NCI-H69 (cell line): Measurements from ENCODE around the gene COPE.

Source experiments
- DNase-seq: peaks from one replicate; lab custom pipeline; 2025; lab: John Stamatoyannopoulos, UW

Gene COPE

DNA sequence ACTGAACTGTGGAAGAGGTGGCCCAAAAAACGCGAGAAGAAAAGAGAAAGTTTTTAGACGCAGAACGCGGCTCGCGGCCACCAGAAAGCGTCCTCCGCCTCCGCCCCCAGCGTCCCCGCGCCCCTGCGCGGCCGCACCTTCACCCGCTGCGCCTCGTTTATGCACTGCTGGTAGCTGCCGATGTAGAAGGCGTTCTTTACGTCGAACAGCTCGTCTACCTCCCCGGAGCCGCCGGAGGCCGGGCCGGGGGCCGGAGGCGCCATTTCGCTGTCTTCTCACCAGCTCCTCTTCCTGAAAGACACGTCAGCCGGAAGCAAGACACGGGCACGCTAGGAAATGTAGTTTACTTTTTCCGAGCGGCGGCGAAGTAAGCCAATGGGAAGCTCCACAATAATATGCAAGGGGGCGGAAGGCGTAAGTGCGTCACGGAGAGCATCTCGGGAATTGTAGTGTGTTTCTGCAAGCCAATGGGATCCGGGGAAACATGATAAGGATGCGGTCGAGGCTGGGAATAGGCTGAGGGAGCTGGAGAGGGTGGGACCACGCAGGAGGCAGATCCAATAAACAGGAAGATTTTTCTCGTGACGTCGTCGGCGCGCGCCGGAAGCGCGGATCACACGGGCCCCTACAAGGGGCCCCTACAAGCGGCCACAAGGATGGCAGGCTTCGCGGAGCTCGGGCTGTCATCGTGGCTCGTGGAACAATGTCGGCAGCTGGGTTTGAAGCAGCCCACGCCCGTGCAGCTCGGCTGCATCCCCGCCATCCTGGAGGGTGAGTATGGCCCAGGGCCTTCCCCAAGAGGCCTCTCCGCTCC is at the start of gene COPE, which contains the start of gene DDX49:
TSS of gene COPE (minus strand) at position 302 of the 814 bp plus-strand sequence. CDS start at position 263, 39 bp downstream.
TSS of gene DDX49 (plus strand) at position 630 of the 814 bp plus-strand sequence. CDS start at position 657, 27 bp downstream.
- peak; percentile 100 for DNase-seq

DNA sequence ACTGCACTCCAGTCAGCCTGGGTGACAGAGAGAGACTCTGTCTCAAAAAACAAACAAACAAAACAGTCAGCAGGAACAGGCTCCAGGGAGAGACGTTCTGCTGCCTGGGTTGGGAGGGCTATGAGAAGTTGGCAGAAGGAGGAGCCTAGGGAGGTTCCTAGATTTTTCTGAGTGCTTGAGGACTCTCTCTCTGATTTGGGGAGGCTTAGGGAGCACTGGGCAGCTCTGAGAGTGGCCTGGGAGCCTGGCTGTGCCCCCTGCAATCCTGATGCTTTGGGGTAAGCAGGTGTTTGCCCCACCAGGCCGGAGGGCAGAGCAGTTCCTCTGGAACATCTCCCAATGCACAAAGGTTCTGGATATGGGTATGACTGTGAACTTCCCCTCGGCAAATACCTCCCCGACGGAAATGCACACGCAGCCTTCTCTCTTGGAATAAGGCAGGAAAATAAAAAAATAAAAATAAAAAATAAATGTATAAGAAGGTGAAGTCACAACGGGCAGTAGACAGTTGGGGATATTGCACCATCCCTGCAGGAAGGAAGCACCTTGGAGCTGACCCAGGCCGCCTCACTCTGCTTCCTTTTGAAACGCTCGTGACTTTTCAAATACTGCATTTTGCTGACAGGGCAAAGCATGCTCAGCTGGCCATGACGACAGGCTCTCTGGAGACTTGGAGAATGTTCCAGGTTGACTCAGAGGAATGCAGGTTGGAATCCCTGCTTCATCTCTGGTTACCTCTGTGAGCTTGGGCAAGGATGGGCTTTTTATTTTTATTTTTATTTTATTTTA is 48.4 kb upstream of the COPE start:
- DNase-seq, result no peak

DNA sequence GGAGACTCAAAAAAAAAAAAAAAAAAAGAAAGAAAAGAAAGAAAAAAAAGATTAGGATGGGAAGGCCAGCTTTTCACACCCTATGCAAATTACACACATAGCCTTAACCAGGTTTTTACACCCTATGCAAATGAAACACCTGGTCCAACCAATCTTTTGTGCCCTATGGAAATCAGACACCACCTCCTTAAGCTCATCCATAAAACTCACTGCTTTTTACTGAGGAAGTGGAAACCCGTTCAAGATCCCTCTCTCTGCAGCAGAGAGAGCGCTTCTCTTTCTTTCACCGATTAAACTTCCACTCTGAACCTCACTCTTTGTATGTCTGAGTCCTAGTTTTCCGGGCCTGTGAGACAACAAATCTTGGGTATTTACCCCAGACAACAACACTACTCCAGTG is 47.1 kb upstream of the COPE start:
- peak; percentile 47 for DNase-seq

DNA sequence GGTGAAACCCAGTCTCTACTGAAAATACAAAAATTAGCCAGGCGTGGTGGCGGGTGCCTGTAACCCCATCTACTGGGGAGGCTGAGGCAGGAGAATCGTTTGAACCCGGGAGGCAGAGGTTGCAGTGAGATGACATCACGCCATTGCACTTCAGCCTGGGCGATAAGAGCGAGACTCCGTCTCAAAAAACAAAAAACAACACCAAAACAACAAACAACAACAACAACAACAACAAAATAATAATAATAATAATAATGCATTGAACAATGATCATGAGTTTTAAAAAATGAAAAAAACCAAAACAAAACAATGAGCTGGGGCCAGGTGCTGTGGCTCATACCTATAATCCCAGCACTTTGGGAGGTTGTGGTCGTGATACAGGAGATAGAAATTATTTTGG is 44.9 kb upstream of the COPE start:
- no peak for DNase-seq

DNA sequence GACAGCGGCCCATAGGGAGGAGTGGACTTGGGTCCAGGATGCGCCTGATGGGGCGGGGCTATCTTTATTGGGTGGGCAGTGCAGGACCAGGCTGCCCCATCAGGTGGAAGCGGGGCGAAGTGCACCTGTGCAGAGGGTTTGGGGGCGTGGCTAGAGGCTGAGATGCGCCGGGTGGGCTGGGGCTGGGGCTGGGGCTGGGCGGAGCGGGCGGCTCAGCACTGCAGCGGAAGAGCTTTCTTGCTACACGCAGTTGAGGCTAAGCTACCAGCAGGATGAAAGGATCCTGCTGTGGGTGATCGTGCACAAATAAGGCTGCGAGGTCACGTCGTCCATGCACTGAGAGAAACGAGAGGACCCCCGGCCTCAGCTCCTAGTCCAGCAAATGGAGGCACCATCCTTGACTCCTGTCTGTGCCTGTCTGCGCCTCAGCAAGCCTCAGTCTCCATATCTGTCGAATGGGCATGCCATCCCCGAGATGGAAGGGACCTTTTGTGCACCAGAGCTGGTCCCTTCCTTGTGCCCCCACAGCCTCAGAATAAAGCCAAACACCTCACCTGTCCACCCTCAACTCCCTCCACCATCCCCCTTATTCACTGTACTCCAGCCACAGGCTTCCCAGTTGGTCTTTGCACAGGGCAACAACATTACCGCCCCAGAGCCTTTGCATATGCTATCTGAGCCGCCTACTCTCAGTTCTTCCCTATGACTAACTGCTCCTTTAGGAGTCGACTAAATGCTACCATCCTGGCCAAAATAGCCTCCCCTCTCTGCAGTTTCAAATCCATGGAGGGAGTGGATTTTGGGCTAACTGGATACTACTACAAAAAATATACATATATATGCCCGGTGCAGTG is 42.8 kb upstream of the COPE start:
- DNase-seq, result peak; percentile 75

DNA sequence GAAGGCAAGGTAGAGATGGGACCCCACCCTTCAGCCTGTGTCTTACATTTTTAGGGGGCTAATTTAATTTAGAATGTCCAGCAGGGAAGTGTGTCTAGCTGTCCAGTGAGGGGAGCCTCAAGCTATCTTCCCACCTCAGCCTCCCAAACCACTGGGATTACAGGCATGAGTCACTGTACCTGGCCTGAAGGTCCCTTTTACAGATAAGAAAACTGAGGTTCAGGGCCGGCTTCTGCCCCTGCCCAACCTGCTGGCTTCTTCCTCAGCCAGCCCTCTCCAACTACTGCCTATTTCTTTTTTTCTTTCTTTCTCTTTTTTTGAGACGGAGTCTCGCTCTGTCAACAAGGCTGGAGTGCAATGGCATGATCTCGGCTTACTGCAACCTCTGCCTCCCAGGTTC is 41.2 kb upstream of the COPE start:
- no peak for DNase-seq

DNA sequence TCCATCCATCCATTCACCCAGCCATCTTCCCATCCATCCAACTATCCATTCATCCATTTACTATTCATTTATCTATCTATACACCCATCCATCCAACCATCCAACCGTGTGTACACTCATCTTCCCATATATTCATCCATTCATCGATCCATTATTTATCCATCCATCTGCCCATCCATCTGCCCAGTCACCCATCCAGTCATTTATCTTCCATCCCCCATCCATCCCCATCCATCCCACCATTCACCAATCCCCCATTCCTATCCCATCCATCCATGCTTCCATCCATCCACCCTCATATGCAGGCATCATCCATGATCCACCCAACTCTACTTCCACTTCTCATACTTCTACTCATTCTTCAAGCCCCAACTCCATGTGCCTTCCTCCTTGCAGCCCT is 35.9 kb upstream of the COPE start:
- no peak for DNase-seq

DNA sequence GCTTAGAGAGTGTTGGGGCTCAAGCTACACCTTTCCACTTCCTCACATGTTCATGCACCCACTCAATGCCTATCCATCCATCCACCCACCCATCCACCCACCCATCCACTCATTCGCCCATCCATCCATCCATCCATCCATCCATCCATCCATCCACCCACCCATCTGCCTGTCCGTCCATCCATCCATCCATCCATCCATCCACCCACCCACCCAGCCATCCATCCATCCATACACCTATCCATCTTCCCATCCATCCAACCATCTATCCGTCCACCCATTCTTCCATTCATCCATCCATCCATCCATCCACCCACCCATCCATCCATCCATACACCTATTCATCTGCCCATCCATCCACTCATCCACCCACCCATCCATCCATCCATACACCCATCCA is 34.9 kb upstream of the COPE start:
- no peak for DNase-seq

DNA sequence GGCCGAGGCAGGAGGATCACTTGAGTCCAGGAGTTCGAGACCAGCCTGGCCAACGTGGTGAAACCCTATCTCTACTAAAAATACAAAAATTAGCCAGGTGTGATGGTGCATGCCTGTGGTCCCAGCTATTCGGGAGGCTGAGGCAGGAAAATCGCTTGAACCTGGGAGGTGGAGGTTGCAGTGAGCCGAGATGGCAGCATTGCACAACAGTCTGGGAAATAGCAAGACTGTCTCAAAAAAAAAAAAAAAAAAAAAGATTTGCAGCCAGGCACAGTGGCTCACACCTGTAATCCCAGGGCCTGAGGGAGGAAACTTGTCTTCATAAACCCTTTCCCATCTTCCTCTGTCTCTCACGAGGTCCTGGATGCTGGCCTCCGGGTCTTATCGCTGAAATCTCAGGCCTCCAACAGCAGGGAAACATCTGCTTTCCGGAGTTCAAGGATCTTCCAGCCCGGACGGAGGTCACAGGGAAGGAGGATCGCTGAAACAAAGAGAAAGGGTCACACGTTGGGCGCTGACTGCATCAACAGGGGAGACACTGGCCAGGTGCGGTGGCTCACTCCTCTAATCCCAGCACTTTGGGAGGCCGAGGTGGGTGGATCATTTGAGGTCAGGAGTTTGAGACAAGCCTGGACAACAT is 33.3 kb upstream of the COPE start:
- peak; percentile 45 for DNase-seq

DNA sequence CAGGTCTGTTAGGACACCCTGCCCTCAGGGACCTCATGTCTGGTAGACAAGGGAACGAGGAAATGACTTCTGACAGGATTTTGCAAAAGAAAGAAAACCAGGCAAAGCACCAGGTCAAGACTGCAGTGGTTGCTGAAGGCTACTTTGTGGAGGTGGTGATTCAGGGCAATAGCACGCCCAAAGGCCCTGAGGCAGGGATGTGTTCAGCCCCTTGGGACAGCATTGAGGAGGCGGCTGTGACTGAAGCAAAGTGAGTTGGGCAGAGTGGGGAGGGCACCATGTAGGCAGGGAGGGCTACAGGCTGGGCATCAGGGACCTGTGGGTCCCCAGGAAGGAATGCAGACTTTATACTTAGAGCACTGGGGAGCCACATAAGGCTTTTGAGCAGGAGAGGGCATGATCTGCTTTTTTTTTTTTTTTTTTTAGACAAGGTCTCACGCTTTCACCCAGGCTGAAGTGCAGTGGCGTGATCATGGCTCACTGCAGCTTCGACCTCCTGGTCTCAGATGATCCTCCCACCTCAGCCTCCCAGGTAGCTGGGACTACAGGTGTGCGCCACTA is 32.6 kb upstream of the COPE start:
- no peak for DNase-seq

DNA sequence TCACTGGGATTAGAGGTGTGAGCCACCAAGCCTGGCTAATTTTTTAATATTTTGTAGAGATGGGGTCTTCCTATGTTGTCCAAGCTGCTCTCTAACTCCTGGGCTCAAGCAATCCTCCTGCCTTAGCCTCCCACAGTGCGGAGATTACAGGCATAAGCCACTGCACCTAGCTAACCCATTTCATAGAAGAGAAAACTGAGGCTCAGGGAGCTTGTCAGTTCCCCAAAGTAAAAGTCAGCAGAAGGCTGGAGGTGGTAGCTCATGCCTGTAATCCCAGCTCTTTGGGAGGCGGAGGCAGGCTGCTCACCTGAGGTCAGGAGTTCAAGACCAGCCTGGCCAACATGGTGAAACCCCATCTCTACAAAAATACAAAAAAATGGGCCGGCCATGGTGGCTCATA is 30.7 kb upstream of the COPE start:
- DNase-seq, result no peak

DNA sequence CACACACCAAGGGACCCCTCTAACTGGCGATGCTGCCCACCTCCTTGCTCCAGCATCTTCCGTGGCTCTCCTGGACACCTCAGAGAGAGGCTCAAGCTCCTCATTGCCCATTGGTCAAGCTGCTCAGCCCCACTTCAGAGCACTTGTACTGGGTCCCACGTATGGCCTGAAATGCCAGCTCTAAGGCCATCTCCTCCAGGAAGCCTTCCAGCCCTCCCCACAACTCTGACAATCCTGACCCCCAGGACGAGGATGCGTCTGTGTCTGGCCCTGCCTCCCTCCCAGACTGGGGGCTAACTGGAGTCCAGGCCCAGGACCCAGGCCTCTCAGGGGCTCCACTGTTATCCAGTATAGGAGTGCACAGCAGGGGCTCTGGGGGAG is 29.8 kb upstream of the COPE start:
- no peak for DNase-seq

DNA sequence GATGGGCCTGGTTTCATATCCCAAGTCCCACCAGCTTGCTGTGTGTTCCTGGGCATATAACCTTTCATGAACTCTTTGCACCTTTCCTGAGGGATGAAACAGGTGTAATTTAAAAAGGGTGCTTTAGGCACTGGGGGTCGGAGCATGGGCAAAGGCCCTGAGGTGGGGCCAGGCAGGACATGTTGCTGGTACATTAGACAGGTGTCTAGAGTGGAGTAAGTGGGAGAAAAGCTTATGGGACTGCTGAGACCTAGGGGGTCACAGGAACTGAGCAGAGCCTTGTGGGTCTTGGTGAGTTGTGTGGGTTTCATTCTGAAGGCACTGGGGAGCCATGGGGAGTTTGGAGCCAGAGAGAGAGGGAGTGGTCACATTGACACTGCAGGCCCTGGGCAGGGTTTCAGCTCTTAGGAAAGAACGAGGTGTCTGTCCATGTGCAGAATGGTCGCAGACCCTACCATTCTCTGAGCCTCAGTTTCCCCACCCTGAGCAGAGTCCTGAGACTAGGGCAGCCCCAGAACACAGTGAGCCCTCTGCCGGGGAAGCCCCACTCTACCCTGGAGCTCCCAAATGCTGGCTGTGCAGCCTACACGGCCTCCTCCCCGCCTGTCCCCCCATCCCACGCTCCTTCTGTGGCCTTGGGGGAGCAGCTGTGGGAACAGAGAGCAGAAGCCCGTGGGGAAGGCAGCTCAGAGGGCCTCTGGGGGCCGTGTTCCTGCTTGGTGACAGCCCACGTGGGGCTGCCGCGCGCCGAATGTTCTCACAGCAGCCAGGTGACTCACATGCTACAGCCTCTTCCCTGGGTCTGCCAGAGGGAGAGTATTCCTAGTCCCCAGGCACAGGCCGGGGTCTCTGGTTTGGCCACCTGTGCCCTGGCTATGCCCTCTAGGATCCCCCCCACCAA is 29.1 kb upstream of the COPE start:
- DNase-seq, result no peak

DNA sequence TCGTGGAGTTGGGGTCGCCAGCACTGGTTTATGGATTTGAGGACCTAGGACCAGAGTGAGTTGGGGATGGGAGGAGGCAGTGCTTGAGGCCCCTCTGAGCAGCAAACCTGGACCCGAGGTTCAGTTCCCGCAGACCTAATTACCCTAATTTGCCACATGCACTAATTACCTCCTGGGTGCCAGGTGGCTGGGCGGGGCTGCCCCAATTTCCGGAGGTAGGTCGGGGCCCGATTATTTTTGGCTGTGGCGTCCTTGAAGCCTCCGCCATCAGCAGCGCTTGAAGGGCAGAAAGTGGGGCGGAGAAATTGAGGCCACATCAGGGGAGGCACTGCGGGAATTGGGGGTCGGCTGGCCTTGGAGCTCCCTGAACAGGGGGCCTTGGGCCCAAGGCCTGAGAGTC is 27.7 kb upstream of the COPE start:
- DNase-seq, result peak; percentile 93

DNA sequence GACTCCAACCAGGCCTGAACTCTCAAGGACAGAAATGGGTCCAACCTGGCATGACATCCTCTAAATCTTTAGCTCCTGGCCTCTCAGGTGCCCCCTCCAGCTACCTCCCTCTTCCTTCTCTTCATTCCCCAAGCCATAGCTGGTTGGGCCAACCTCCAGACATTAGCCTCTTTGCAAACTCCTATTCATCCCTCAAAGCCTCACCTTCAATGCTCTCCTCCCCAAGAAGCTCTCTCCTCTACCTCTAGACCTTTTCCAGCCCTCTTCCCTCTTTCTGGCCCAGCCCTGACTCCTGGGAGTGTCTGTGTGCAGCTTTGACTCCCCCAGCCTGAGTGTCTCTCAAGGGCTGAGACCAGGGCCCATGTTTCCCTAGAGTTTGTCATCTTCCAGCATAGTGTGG is 27.1 kb upstream of the COPE start:
- no peak for DNase-seq

DNA sequence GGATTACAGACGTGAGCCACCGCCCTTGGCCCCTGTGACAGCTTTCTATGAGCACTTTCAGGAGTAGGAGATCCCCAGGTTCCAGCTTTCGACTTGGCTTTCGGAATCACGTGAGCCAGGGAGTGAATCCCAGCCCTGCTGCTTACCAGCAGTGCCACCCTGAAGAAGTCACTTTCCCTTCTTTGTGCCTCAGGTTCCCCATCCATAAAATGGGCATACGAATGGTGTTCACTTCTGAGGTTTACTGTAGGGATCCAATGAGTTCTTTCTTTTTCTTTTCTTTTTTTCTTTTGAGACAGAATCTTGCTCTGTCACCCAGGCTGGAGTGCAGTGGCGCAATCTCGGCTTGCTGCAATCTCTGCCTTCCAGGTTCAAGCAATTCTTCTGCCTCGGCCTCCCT is 26.1 kb upstream of the COPE start:
- DNase-seq, result no peak

DNA sequence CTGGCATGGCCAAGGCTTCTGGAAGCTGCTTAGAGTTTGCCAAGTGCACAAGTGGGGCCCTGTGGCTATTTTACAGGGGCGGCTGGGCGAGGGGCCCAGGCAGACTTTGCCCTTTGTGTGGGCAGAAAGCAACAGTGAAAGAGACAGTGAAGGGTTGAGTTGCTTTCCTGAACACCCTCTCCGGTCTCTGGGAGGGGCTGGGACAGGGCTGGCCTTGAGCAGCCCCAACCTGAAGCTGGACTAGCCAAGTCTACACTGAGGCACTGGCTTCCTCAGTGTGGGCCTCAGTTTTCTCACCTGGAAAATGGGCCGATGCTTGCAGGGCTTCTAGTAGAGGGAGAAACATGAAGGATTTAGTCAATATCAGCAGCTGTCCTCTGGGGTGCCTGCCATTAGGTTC is 24.3 kb upstream of the COPE start:
- no peak for DNase-seq

DNA sequence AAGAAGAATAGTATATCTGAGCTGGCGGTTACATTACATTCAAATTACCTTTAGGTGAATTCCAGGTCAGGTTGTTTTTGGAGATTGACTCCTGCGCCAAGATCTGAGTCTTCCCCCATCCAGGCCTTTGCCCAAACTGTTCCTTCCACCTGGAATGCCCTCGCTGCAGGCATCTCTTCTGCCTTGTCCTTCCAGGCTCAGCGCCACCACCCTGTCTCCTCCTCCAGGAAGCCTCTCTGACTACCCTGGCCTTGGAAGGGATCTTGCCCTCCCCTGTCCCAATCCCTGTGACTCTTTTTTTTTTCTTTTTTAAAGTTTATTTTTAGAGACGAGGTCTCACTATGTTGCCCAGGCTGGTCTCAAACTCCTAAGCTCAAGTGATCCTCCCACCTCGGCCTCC is 23.5 kb upstream of the COPE start:
- no peak for DNase-seq

DNA sequence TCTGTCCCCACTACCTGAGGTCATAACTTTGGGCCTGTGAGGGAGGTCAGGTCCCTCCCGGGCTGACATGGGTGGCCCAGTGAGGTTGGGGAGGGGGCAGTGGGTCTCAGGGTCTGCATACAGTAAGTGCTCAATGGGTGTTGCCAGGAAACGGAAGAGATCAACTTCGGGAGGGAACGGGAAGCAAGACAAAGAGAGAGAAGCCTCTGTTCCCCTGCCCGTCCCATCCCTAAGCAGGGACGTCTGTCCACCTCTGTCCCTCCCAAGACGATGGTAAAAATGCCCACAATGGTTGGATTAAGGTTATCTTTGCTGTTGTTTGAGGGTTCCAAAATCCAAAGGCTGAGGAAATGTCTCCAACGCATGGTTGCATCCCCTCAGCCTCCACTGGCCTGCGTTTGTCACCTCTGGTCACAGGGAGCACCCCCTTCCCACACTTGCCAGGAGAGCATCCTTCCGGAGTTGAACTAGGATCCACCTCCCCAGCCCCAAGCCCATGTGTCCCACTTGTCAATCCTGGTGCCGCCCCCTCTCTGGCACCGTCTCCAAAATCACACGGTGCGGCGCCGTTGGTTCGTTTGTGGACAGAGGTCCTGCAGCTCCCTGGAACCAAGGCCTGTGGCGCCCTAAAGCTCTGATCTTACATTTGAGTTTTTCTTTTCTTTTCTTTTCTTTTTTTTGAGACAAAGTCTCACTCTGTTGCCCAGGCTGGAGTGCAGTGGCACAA is 22.6 kb upstream of the COPE start:
- DNase-seq, result no peak
